H1 (cell line): ENCODE measurements around the gene SMAP1. TPM values are rescaled to one million over a fixed set of nuclear protein-coding genes. Genes with fewer than 3 reads are reported as not detected.

ENCODE experiments used
- polyA plus RNA-seq, 7 experiments: library from polyadenylated mRNA; depleted of rRNA in 3 of 7; stranded (reverse) in 5 of 7; unstranded in 2 of 7; fragments of >200 nt in 5 of 7; fragments of 200-250 nt in 2 of 7; gene quantifications; 1 replicate in 5 of 7; 2 replicates in 1 of 7; 4 replicates in 1 of 7; pipeline versions ENCODE4 v1.2.1 to v1.2.3, GENCODE V29; 2011 to 2013; ENCODE audit warnings: missing spikeins in 2 of 7, mixed read lengths in 2 of 7
- total RNA-seq: library from RNA; stranded (reverse); fragmentation: NEBNext Ultra II Directional; extraction: Animal tissue kit (Norgen Biotek cat#: 25700); gene quantifications from 2 replicates; pipeline ENCODE4 v1.2.1, GENCODE V29; 2021

SMAP1 gene
- total and polyA plus RNA-seq, 2 of the 8 experiments (the other 6 are each of a cell fraction or from before 2014, with no cell fraction given) = 18.8 to 32.4 TPM

Other genes with a start within 250 kb of the SMAP1 start
- 14.8 and 14.9 TPM in 2 replicates for gene SDHAF4, start 101.0 kb upstream of the SMAP1 start, total RNA-seq
- gene SDHAF4, start 101.0 kb upstream of the SMAP1 start, polyA plus RNA-seq (2011; rRNA removed) = 9.8 and 10.4 TPM in 2 replicates